Omental fat pad (tissue), 4 donors: ENCODE data around the gene FJX1. TPM values are rescaled to one million over a fixed set of nuclear protein-coding genes. Genes with fewer than 3 reads are reported as not detected.
"Not testable (repeated sequence)": the region's sequence is repeated elsewhere in the genome, so short reads cannot be mapped to it uniquely, and the experiment has no call there.

Experiments
- ATAC-seq: fragments of 150-250 bp; one replicate; pipeline ENCODE4 v1.9.1; 2016; ENCODE audit warnings: mild to moderate bottlenecking, moderate library complexity; ENCODE audit not compliant: low FRiP score
- DNase-seq: peaks from one replicate; pipeline ENCODE4 v3.0.0-alpha.2; 2019; ENCODE audit warnings: low spot score
- total RNA-seq, 4 donors: library from RNA; depleted of rRNA; stranded (reverse); fragments of >200 nt; gene quantifications; one replicate each; pipeline ENCODE4 v1.1.0, GENCODE V29; 2016
- TF ChIP-seq, protein P1 (sequence below), 3 donors: fragments of 450-650 bp; IDR thresholded peaks; one replicate each; pipeline ENCODE4 v1.5.1; 2016 to 2017; ENCODE audit warnings: antibody characterized with exemption in 3 of 3, mild to moderate bottlenecking in 3 of 3, moderate library complexity in 2 of 3

Gene FJX1
- total RNA-seq, 4 donors from 2014 or later: 3.3 to 48.4 (median 9.4) TPM

DNA sequence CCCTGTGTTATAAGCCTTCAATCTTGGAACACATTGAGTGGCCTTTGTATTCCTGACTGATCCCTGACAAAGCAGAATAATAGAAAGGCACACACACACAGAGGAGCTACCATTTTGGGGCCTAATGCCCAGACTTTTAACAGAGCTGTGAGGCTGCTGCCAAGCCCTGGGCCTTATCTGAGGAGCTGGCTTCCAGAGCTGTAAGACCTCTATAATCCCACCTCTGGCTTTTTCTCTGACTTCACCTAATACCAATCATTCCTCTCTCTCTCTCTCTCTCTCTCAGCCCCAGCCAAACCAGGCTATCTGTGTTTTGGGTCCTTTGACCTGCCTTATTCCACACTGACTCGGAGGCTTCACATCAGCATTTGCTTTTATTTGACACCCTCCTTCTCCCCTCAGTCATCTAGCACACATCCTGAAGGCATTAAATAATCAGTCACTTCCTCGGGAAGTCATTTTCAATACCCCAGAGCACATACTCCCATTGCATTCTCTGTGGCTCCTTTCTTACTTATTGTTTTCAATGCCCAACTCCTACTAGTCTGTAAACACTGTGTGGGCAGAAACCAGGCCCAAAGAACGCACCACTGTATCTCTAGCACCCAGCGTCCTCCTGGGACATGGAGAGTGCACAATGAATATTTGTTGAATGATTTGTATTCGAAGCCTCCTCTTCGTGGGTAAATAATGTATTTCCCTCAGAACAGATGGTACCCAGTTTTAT, 23.1 kb downstream of the FJX1 start:
- ATAC-seq (no peak), DNase-seq (no peak)
- TF ChIP-seq, protein P1, sequence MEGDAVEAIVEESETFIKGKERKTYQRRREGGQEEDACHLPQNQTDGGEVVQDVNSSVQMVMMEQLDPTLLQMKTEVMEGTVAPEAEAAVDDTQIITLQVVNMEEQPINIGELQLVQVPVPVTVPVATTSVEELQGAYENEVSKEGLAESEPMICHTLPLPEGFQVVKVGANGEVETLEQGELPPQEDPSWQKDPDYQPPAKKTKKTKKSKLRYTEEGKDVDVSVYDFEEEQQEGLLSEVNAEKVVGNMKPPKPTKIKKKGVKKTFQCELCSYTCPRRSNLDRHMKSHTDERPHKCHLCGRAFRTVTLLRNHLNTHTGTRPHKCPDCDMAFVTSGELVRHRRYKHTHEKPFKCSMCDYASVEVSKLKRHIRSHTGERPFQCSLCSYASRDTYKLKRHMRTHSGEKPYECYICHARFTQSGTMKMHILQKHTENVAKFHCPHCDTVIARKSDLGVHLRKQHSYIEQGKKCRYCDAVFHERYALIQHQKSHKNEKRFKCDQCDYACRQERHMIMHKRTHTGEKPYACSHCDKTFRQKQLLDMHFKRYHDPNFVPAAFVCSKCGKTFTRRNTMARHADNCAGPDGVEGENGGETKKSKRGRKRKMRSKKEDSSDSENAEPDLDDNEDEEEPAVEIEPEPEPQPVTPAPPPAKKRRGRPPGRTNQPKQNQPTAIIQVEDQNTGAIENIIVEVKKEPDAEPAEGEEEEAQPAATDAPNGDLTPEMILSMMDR (IDR thresholded peaks at IDR 0.05): no peak

DNA sequence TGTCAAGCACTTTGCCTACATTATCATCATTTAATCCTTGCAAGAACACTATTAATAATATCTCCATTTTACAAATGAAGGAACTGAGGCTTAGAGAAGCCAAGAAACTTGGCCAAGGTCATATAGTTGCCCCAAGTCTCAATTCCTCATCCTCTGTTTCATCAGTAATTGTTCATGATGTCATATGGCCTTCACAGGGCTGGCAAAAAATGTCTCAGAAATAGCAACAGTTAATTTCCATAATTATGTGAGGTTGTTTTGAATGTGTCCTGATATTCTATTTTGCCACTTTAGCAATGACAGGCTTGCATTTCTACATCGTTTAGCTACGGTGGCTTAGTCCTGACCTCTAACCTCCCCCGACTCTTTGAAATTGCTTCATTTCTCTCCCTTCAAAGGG, 23.7 kb downstream of the FJX1 start:
- ATAC-seq: no peak

DNA sequence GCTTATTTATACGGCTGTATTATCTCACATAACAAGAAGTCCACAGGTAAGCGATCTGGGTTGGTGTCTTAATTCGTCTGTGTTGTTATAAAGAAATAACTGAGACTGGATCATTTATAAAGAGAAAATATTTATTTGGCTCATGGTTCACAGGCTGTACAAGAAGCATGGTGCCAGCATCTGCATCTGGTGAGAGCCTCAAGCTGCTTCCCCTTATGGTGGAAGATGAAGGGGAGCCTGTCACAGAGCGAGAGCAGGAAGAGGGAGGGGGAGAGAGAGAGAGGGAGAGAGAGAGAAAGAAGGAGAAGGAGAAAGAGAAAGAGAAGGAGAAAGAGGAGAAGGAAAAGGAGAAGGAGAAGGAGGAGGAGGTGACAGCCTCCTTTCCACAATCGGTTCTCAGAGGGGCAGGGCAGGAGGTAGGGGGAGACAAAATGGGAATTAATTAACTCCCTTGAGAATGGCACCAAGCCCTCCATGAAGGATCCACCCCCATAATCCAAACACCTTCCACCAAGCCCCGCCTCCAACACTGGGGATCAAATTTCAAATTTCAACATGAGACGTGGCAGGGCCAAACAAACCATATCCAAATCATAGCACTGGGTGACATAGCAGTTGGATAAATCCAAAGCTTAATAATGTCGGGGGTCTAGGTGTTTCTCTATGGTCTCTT, 29.3 kb downstream of the FJX1 start:
- DNase-seq: no peak
- TF ChIP-seq, protein P1 (IDR thresholded peaks at IDR 0.05): no peak
- ATAC-seq: no peak

More for the DNA sequence above, 23.7 kb downstream of the FJX1 start:
- TF ChIP-seq, protein P1 (IDR thresholded peaks at IDR 0.05): no peak
- DNase-seq: no peak

DNA sequence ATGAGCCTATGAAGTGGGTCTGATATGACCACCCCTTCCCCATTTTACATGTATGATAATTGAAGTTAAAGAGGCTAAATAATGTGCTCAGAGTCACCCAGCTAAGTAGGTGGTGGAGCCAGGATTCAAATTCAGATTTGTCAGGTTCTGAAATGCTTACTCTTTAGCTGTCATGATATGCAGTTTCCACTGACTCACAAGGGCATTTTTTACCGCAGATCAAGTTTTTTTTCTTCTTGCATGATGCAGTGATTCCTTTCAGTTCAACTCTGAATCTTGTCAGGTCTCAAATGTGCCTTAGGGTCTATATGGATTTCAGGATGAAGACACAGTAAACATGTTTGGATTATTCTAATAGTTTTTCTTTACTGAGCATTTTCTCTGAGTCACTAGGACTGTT, 31.7 kb downstream of the FJX1 start:
- no peak for ATAC-seq
- TF ChIP-seq, protein P1 (IDR thresholded peaks at IDR 0.05): no peak
- DNase-seq: no peak

- TF ChIP-seq, protein P1 (IDR thresholded peaks at IDR 0.05): no peak
- DNase-seq: no peak
- no peak for ATAC-seq
These were observed 32.2 kb downstream of the FJX1 start for GRCh38 chr11:35650467-35650866.

- ATAC-seq: no peak
- TF ChIP-seq, protein P1 (IDR thresholded peaks at IDR 0.05): no peak
- DNase-seq: no peak
These were observed 33.0 kb downstream of the FJX1 start for GRCh38 chr11:35651263-35651662.

- DNase-seq, ATAC-seq: not testable (repeated sequence)
These were observed 34.5 kb downstream of the FJX1 start for GRCh38 chr11:35652786-35653185.
